Astrocyte (in vitro differentiated cells and primary cell): ENCODE measurements around the gene ATXN3L. TPM values are rescaled to one million over a fixed set of nuclear protein-coding genes. Genes with fewer than 3 reads are reported as not detected.

Source experiments
- DNase-seq: peaks from one replicate; pipeline ENCODE4 v3.0.0-alpha.2; 2010; ENCODE audit warnings: low read depth
- FAIRE-seq: peaks from 2 replicates; lab custom pipeline; 2011; peaks lifted over from hg19 to GRCh38; lab: Jason Lieb, UNC
- H2AFZ ChIP-seq: 2 replicates; pipeline ENCODE4 v1.6.0; 2012; ENCODE audit warnings: low read depth, low read length, inconsistent platforms
- H3K27ac ChIP-seq: 2 replicates; pipeline ENCODE4 v1.5.1; 2011; ENCODE audit warnings: low read depth, low read length, inconsistent platforms
- H3K27me3 ChIP-seq: 2 replicates; pipeline ENCODE4 v1.6.0; 2011; ENCODE audit warnings: low read length, inconsistent platforms; ENCODE audit not compliant: insufficient read depth
- H3K36me3 ChIP-seq: 2 replicates; pipeline ENCODE4 v1.5.1; 2011; ENCODE audit warnings: low read length, inconsistent platforms; ENCODE audit not compliant: insufficient read depth
- H3K4me1 ChIP-seq: 2 replicates; pipeline ENCODE4 v1.5.1; 2011; ENCODE audit warnings: low read length, inconsistent platforms; ENCODE audit not compliant: insufficient read depth
- H3K4me2 ChIP-seq: 2 replicates; pipeline ENCODE4 v1.6.0; 2012; ENCODE audit warnings: low read length, inconsistent platforms
- H3K4me3 ChIP-seq: 2 replicates; pipeline ENCODE4 v1.5.1; 2011; ENCODE audit warnings: low read depth, mild to moderate bottlenecking, low read length, inconsistent platforms; ENCODE audit not compliant: insufficient read depth
- H3K79me2 ChIP-seq: 2 replicates; pipeline ENCODE4 v1.6.0; 2012; ENCODE audit warnings: mild to moderate bottlenecking, low read length, inconsistent platforms; ENCODE audit not compliant: insufficient read depth
- H3K9ac ChIP-seq: 2 replicates; pipeline ENCODE4 v1.6.0; 2012; ENCODE audit warnings: mild to moderate bottlenecking, low read length, inconsistent platforms
- H3K9me3 ChIP-seq: 2 replicates; pipeline ENCODE4 v1.5.1; 2012; ENCODE audit warnings: low read depth, mild to moderate bottlenecking, low read length, inconsistent platforms; ENCODE audit not compliant: insufficient read depth
- H4K20me1 ChIP-seq: 2 replicates; pipeline ENCODE4 v1.6.0; 2012; ENCODE audit warnings: low read length, inconsistent platforms; ENCODE audit not compliant: insufficient read depth
- H3K27ac Mint-ChIP-seq: one replicate; pipeline ENCODE4 v1.8.0; 2021; ENCODE audit warnings: mild to moderate bottlenecking, mixed read lengths; ENCODE audit not compliant: unreplicated experiment
- H3K27me3 Mint-ChIP-seq: one replicate; pipeline ENCODE4 v1.8.0; 2021; ENCODE audit warnings: low read depth, mixed read lengths; ENCODE audit not compliant: unreplicated experiment
- H3K36me3 Mint-ChIP-seq: one replicate; pipeline ENCODE4 v1.8.0; 2021; ENCODE audit warnings: low read depth, mixed read lengths; ENCODE audit not compliant: unreplicated experiment
- H3K4me1 Mint-ChIP-seq: one replicate; pipeline ENCODE4 v1.8.0; 2021; ENCODE audit warnings: low read depth, mixed read lengths; ENCODE audit not compliant: unreplicated experiment
- H3K4me3 Mint-ChIP-seq: one replicate; pipeline ENCODE4 v1.8.0; 2021; ENCODE audit warnings: mild to moderate bottlenecking, moderate library complexity, mixed read lengths; ENCODE audit not compliant: unreplicated experiment
- H3K9me3 Mint-ChIP-seq: one replicate; pipeline ENCODE4 v1.8.0; 2021; ENCODE audit warnings: mild to moderate bottlenecking, mixed read lengths; ENCODE audit not compliant: unreplicated experiment
- CTCF ChIP-seq: IDR thresholded peaks from 2 replicates; pipeline ENCODE4 v1.5.1; 2011; ENCODE audit warnings: low read depth, mild to moderate bottlenecking, inconsistent platforms, low read length, moderate library complexity; ENCODE audit not compliant: insufficient read depth
- EZH2 ChIP-seq: IDR thresholded peaks from 2 replicates; pipeline ENCODE4 v1.6.1; 2012; ENCODE audit warnings: mild to moderate bottlenecking, low read length, inconsistent platforms; ENCODE audit not compliant: insufficient read depth
- total RNA-seq: library from RNA; stranded (reverse); gene quantifications from 2 replicates; pipeline ENCODE4 v1.2.1, GENCODE V29; 2021

The ATXN3L gene
- total RNA-seq, 1 donor from 2014 or later: not detected

- Mint-ChIP-seq H3K9me3 (no peaks in the 10 kb centered on the region), H3K4me1 (peaks cover 7% of the 10 kb centered on the region), H3K36me3 (no peaks in the 10 kb centered on the region), H3K4me3 (no peak overlapping the region), H3K27ac (no peak overlapping the region), H3K27me3 (no peaks in the 10 kb centered on the region)
- no peaks in the 10 kb centered on the region for H3K27me3 ChIP-seq
- peaks cover 3% of the 10 kb centered on the region for H3K4me1 ChIP-seq
- no peak overlapping the region for H3K4me3 ChIP-seq
- no peaks in the 10 kb centered on the region for H3K9me3 ChIP-seq
- no peak for DNase-seq
- FAIRE-seq: no peak
- no peaks in the 10 kb centered on the region for H3K79me2 ChIP-seq
- no peak overlapping the region for H3K27ac ChIP-seq
- H2AFZ ChIP-seq: no peak overlapping the region
- H3K4me2 ChIP-seq: no peak overlapping the region
- TF ChIP-seq EZH2 (no peak), CTCF (no peak)
- no peaks in the 10 kb centered on the region for H3K36me3 ChIP-seq
- H3K9ac ChIP-seq: no peak overlapping the region
- no peaks in the 10 kb centered on the region for H4K20me1 ChIP-seq
These were observed 46.8 kb upstream of the ATXN3L start for GRCh38 chrX:13366698-13367097.

GRCh38 chrX:13365161-13365560 is 45.3 kb upstream of the ATXN3L start:
- FAIRE-seq: peak; percentile 79
- no peak overlapping the region for H3K4me3 Mint-ChIP-seq
- H2AFZ ChIP-seq: no peak overlapping the region

More at GRCh38 chrX:13365161-13365560, 45.3 kb upstream of the ATXN3L start:
- Histone ChIP-seq H3K27me3 (no peaks in the 10 kb centered on the region), H4K20me1 (no peaks in the 10 kb centered on the region), H3K9me3 (no peaks in the 10 kb centered on the region), H3K9ac (no peak overlapping the region), H3K4me1 (peaks cover 3% of the 10 kb centered on the region), H3K4me2 (no peak overlapping the region), H3K36me3 (no peaks in the 10 kb centered on the region), H3K4me3 (no peak overlapping the region), H3K27ac (no peak overlapping the region), H3K79me2 (no peaks in the 10 kb centered on the region)
- TF ChIP-seq EZH2: no peak
- TF ChIP-seq CTCF: no peak
- Mint-ChIP-seq H3K36me3 (no peaks in the 10 kb centered on the region), H3K9me3 (no peaks in the 10 kb centered on the region), H3K27me3 (no peaks in the 10 kb centered on the region), H3K4me1 (no peaks in the 10 kb centered on the region), H3K27ac (no peak overlapping the region)
- DNase-seq: no peak
